Heart left ventricle (tissue), 16 donors: ENCODE results near the gene LGALS7. TPM values are rescaled to one million over a fixed set of nuclear protein-coding genes. Genes with fewer than 3 reads are reported as not detected.
"Not testable (repeated sequence)": the region's sequence is repeated elsewhere in the genome, so short reads cannot be mapped to it uniquely, and the experiment has no call there.

Experiments used
- ATAC-seq, 4 donors: fragments of 200-7000 bp; cut with Tn5 transposase; one replicate each; pipeline ENCODE4 v1.9.1; 2020 to 2022; ENCODE audit warnings: moderate library complexity in 4 of 4, mild to moderate bottlenecking in 3 of 4, moderate number of reproducible peaks in 1 of 4
- DNase-seq, 5 donors: peaks; one replicate each; pipeline ENCODE4 v3.0.0-alpha.2; 2020
- H3K27ac ChIP-seq, 12 donors: fragments of 200-600 bp; sonication (generic) in 4 of 12; one replicate each; pipeline versions ENCODE4 v1.5.0 to v1.8.0; 2016 to 2022; ENCODE audit warnings: mild to moderate bottlenecking in 2 of 12
- H3K27me3 ChIP-seq, 9 donors: fragments of 200-600 bp; sonication (generic) in 2 of 9; one replicate each; pipeline versions ENCODE4 v1.5.1 to v1.8.0; 2016 to 2022; ENCODE audit warnings: mild to moderate bottlenecking in 3 of 9
- H3K36me3 ChIP-seq, 9 donors: fragments of 200-600 bp; sonication (generic) in 2 of 9; one replicate each; pipeline versions ENCODE4 v1.5.0 to v1.8.0; 2018 to 2022; ENCODE audit warnings: mild to moderate bottlenecking in 2 of 9
- H3K4me1 ChIP-seq, 12 donors: fragments of 200-600 bp; sonication (generic) in 4 of 12; one replicate each; pipeline versions ENCODE4 v1.5.0 to v1.8.0; 2016 to 2022; ENCODE audit warnings: mild to moderate bottlenecking in 3 of 12
- H3K4me3 ChIP-seq, 12 donors: fragments of 200-600 bp; sonication (generic) in 4 of 12; one replicate each; pipeline versions ENCODE4 v1.5.0 to v1.8.0; 2017 to 2022; ENCODE audit warnings: mild to moderate bottlenecking in 9 of 12, moderate library complexity in 4 of 12
- H3K9me3 ChIP-seq, 12 donors: fragments of 200-600 bp; sonication (generic) in 4 of 12; one replicate each; pipeline versions ENCODE4 v1.5.0 to v1.8.0; 2016 to 2022; ENCODE audit warnings: mild to moderate bottlenecking in 1 of 12
- CTCF ChIP-seq, 12 donors: fragments of 200-600 bp; sonication (generic) in 4 of 12; IDR thresholded peaks; one replicate each; pipeline versions ENCODE4 v1.5.0 to v1.8.0; 2018 to 2022; ENCODE audit warnings: antibody characterized with exemption in 12 of 12, mild to moderate bottlenecking in 5 of 12
- POLR2A ChIP-seq, 2 donors: fragments of 450-650 bp; IDR thresholded peaks; one replicate each; pipeline ENCODE4 v1.6.1; 2017; ENCODE audit warnings: antibody characterized with exemption in 2 of 2, mild to moderate bottlenecking in 2 of 2, moderate library complexity in 2 of 2
- WGBS, 4 donors: extraction: QIAGEN DNeasy Blood & Tissue Kit in 2 of 4; methylation state at CpG; one replicate each; pipeline versions ENCODE4 v1.1.5 to v1.1.7; 2013 to 2018; 5-methylcytosine and 5-hydroxymethylcytosine counted together
- intact Hi-C, 10 donors: fragments of 100-400 bp; cut with DNase I; formaldehyde crosslinking; loops; one replicate each; pipeline versions ENCODE4 v1.11.1 to v1.14.2; 2022
- polyA plus RNA-seq, 2 donors: library from polyadenylated mRNA; stranded (reverse); fragments of 200-250 nt; gene quantifications; one replicate each; pipeline ENCODE4 v1.2.3, GENCODE V29; 2013
- total RNA-seq, 9 donors: library from RNA; depleted of rRNA in 2 of 9; stranded (reverse); fragments of >200 nt in 2 of 9; fragmentation: NEBNext Ultra II Directional in 3 of 9; extraction: Animal tissue kit (Norgen Biotek cat#: 25700) in 3 of 9; gene quantifications; one replicate each; pipeline versions ENCODE4 v1.1.0 to v1.2.4, GENCODE V29; 2016 to 2023
- donor health status: ischemic (EF 13 %, LVEDD 7.1; RV severe dilation, severe dysfunction).
- donor health status: healthy with polysubstance abuse.
- donor health status: DM: no; HTN: yes; CAD: no.
- donor health status: DM: no; HTN: no; CAD: no.
- donor health status: ischemic (EF 25% LVEDD 6.9; RV normal size, moderate dysfunction).
- donor health status: ischemic (EF 25% LVEDD 5.7; RV mildly dilated, moderate dysfunction).
- donor health status: healthy.
- donor health status: DM: yes; HTN: yes; CAD: no.
- donor health status: ischemic (EF 35%, LVEDD 5.7; RV mildly dilated, moderate dysfunction).
- donor health status: nonischemic (EF 11% LVEDD 7.7; RV severe dilation, severe dysfunction).
- donor health status: DM: yes; HTN: yes; CAD: no.
- donor health status: PGD.
- donor health status: ischemic (EF 29% LVEDD 5.4; RV normal size, mild dysfunction).
- donor health status: nonischemic (EF 23%, LVEDD 6.1; RV moderate dilation, normal function).

The LGALS7 gene
- total and polyA plus RNA-seq, 11 donors = 0.33 TPM; not detected in 10

- H3K27ac ChIP-seq = no peak overlapping the region
- peaks cover 0 to 3% (median 0%) of the 10 kb centered on the region in 12 donors for H3K4me1 ChIP-seq
- 73 to 84% (median 76%) methylated on average over 3 of the region's 3 CpGs for WGBS, 4 donors
- ATAC-seq (no peak), DNase-seq (no peak)
- no peaks in the 10 kb centered on the region for H3K9me3 ChIP-seq
- peaks cover 0 to 2% (median 0%) of the 10 kb centered on the region in 9 donors for H3K27me3 ChIP-seq
- TF ChIP-seq CTCF (IDR thresholded peaks at IDR 0.05) (no peak), POLR2A (IDR thresholded peaks at IDR 0.05) (no peak)
- H3K36me3 ChIP-seq = no peaks in the 10 kb centered on the region
- no peak overlapping the region for H3K4me3 ChIP-seq
- intact Hi-C loops = no loop called here
These were observed 10.9 kb upstream of the LGALS7 start for GRCh38 chr19:38784224-38784623.

- ATAC-seq, DNase-seq, H3K4me1 ChIP-seq, H3K36me3 ChIP-seq, H3K9me3 ChIP-seq, H3K4me3 ChIP-seq, H3K27ac ChIP-seq, intact Hi-C loops, H3K27me3 ChIP-seq: not testable (repeated sequence)
- 91 to 93% (median 92%) methylated on average over 13 of the region's 13 CpGs for WGBS, 4 donors
These were observed 8.9 kb upstream of the LGALS7 start for GRCh38 chr19:38782212-38782611.

- no peak for ATAC-seq
- peaks cover 0 to 3% (median 0%) of the 10 kb centered on the region in 12 donors for H3K4me1 ChIP-seq
- no peak for TF ChIP-seq CTCF (IDR thresholded peaks at IDR 0.05)
- TF ChIP-seq POLR2A (IDR thresholded peaks at IDR 0.05) = no peak
These were observed 7.7 kb upstream of the LGALS7 start for GRCh38 chr19:38781058-38781457.

GRCh38 chr19:38780443-38780842 lies 7.1 kb upstream of the LGALS7 start:
- H3K4me1 ChIP-seq = peaks cover 0 to 3% (median 0%) of the 10 kb centered on the region in 12 donors
- intact Hi-C loops = no loop called here
- no peak for TF ChIP-seq CTCF (IDR thresholded peaks at IDR 0.05)
- no peak for TF ChIP-seq POLR2A (IDR thresholded peaks at IDR 0.05)
- no peaks in the 10 kb centered on the region for H3K36me3 ChIP-seq
- 86 to 94% (median 92%) methylated on average over 7 of the region's 7 CpGs for WGBS, 4 donors
- DNase-seq = no peak
- ATAC-seq = no peak
- H3K9me3 ChIP-seq = no peaks in the 10 kb centered on the region
- H3K4me3 ChIP-seq = no peak overlapping the region
- no peak overlapping the region for H3K27ac ChIP-seq
- peaks cover 0 to 2% (median 0%) of the 10 kb centered on the region in 9 donors for H3K27me3 ChIP-seq

More at GRCh38 chr19:38781058-38781457, 7.7 kb upstream of the LGALS7 start:
- 44 to 50% (median 49%) methylated on average over 7 of the region's 7 CpGs for whole genome bisulfite sequencing, 4 donors
- H3K4me3 ChIP-seq = no peak overlapping the region
- no peaks in the 10 kb centered on the region for H3K9me3 ChIP-seq
- intact Hi-C loops = no loop called here
- DNase-seq = no peak
- no peaks in the 10 kb centered on the region for H3K36me3 ChIP-seq
- peaks cover 0 to 2% (median 0%) of the 10 kb centered on the region in 9 donors for H3K27me3 ChIP-seq
- no peak overlapping the region for H3K27ac ChIP-seq

GRCh38 chr19:38778733-38779132 lies 5.4 kb upstream of the LGALS7 start:
- Histone ChIP-seq H3K4me1 (peaks cover 0 to 3% (median 0%) of the 10 kb centered on the region in 12 donors), H3K27me3 (peaks cover 0 to 2% (median 0%) of the 10 kb centered on the region in 9 donors), H3K36me3 (no peaks in the 10 kb centered on the region), H3K27ac (no peak overlapping the region), H3K9me3 (no peaks in the 10 kb centered on the region), H3K4me3 (no peak overlapping the region)
- no peak for ATAC-seq
- intact Hi-C loops = no loop called here
- no peak for DNase-seq
- TF ChIP-seq CTCF (IDR thresholded peaks at IDR 0.05) (no peak), POLR2A (IDR thresholded peaks at IDR 0.05) (no peak)
- WGBS, 4 donors = 56 to 67% (median 57%) methylated on average over 7 of the region's 7 CpGs
